T-cell (primary cell): Measurements from ENCODE around the gene MS4A4A. TPM values are rescaled to one million over a fixed set of nuclear protein-coding genes. Genes with fewer than 3 reads are reported as not detected.

Experiments
- ATAC-seq, 4 experiments: fragments of 200-7000 bp in 3 of 4; fragments of 150-1000 bp in 1 of 4; cut with Tn5 transposase; replicated peaks in 1 of 4; 1 replicate in 3 of 4; 2 replicates in 1 of 4; pipeline ENCODE4 v1.10.0; 2021; ENCODE audit warnings: moderate library complexity in 3 of 4, mild to moderate bottlenecking in 2 of 4, moderate number of reproducible peaks in 1 of 4
- CTCF ChIA-PET, 2 donors: fragments of 300-600 bp; sonication (Branson Sonifier 250); formaldehyde crosslinking; loops; one replicate each; lab custom pipeline; 2022; ENCODE audit warnings: antibody characterized with exemption in 2 of 2; lab: Charles Lee
- POLR2A ChIA-PET, 2 donors: fragments of 300-600 bp; sonication (Branson Sonifier 250); formaldehyde crosslinking; loops; one replicate each; lab custom pipeline; 2022; ENCODE audit warnings: antibody characterized with exemption in 2 of 2; lab: Charles Lee
- DNase-seq, 35 experiments: peaks; one replicate each; pipeline versions ENCODE4 v3.0.0 to v3.0.0-alpha.2; 2013 to 2023
- H3K27ac ChIP-seq: one replicate; pipeline ENCODE4 v1.5.1; 2013; ENCODE audit warnings: low read length
- H3K27me3 ChIP-seq, 2 experiments: replicated peaks in 1 of 2; 1 replicate in 1 of 2; 2 replicates in 1 of 2; pipeline versions ENCODE4 v1.6.1 to v1.7.0; 2013; ENCODE audit warnings: low read length in 1 of 2, mixed read lengths in 1 of 2; ENCODE audit not compliant: control insufficient read depth in 2 of 2, insufficient read depth in 2 of 2; ENCODE audit errors: extremely low read depth in 1 of 2
- H3K36me3 ChIP-seq, 2 donors: 1 replicate in 1 of 2; 2 replicates in 1 of 2; pipeline versions ENCODE4 v1.6.1 to v1.7.0; 2013; ENCODE audit warnings: low read length in 1 of 2; ENCODE audit not compliant: control insufficient read depth in 2 of 2, insufficient read depth in 1 of 2; ENCODE audit errors: extremely low read depth in 1 of 2
- H3K4me1 ChIP-seq, 2 experiments: 1 replicate in 1 of 2; 2 replicates in 1 of 2; pipeline versions ENCODE4 v1.6.1 to v1.7.0; 2013; ENCODE audit warnings: low read length in 2 of 2, mixed read lengths in 1 of 2; ENCODE audit not compliant: insufficient read depth in 2 of 2, control insufficient read depth in 1 of 2; ENCODE audit errors: extremely low read depth in 1 of 2
- H3K4me3 ChIP-seq, 2 donors: 1 replicate in 1 of 2; 2 replicates in 1 of 2; pipeline versions ENCODE4 v1.5.1 to v1.7.0; 2013; ENCODE audit warnings: mild to moderate bottlenecking in 2 of 2, low read length in 1 of 2, moderate library complexity in 1 of 2; ENCODE audit not compliant: control insufficient read depth in 1 of 2; ENCODE audit errors: extremely low read depth in 1 of 2
- H3K9me3 ChIP-seq: 2 replicates; pipeline ENCODE4 v1.7.0; 2013
- H3K27ac Mint-ChIP-seq, 2 donors: one replicate each; pipeline ENCODE4 v1.8.0; 2020 to 2021; ENCODE audit warnings: mild to moderate bottlenecking in 2 of 2, mixed read lengths in 2 of 2
- H3K27me3 Mint-ChIP-seq, 2 donors: one replicate each; pipeline ENCODE4 v1.8.0; 2021 to 2022; ENCODE audit warnings: mixed read lengths in 2 of 2
- H3K36me3 Mint-ChIP-seq: one replicate; pipeline ENCODE4 v1.8.0; 2021; ENCODE audit warnings: mixed read lengths
- H3K4me1 Mint-ChIP-seq, 3 donors: one replicate each; pipeline ENCODE4 v1.8.0; 2020 to 2022; ENCODE audit warnings: mixed read lengths in 3 of 3, mild to moderate bottlenecking in 1 of 3
- H3K4me3 Mint-ChIP-seq, 3 donors: one replicate each; pipeline ENCODE4 v1.8.0; 2020 to 2022; ENCODE audit warnings: mild to moderate bottlenecking in 3 of 3, mixed read lengths in 3 of 3, moderate library complexity in 3 of 3
- H3K9me3 Mint-ChIP-seq, 3 donors: one replicate each; pipeline ENCODE4 v1.8.0; 2020 to 2022; ENCODE audit warnings: mixed read lengths in 3 of 3
- WGBS: methylation state at CpG from one replicate; pipeline ENCODE4 v1.1.5; 2013; ENCODE audit warnings: missing lambda C conversion rate; ENCODE audit not compliant: insufficient coverage; 5-methylcytosine and 5-hydroxymethylcytosine counted together
- total RNA-seq, 35 experiments: library from RNA in 6 of 35; stranded (reverse) in 6 of 35; fragments of 120-200 nt in 1 of 35; gene quantifications; one replicate each; pipeline versions ENCODE4 v1.2.1 to v1.2.4 and lab custom pipeline; 2013 to 2026

The MS4A4A gene
- total RNA-seq, 5 donors from 2014 or later (not counting 1 experiment from before 2014, with no cell fraction given) = 0.26 TPM; not detected in 4

GRCh38 chr11:60251485-60252212 lies 28.8 kb upstream of the MS4A4A start:
- H3K27me3 Mint-ChIP-seq = peaks cover 16 to 32% of the 10 kb centered on the region in 2 donors
- H3K9me3 Mint-ChIP-seq = peaks cover 0 to 9% (median 4%) of the 10 kb centered on the region in 3 donors
- ChIA-PET CTCF (interaction anchor here (0.6 to 1.2 kb wide), 4 partner anchors 13 to 478 kb away, joined by 3 to 9 read pairs (median 4); no protein-coding TSS in a partner anchor), POLR2A (no interaction called here)
- Histone ChIP-seq H3K4me3 (no peak overlapping the region), H3K36me3 (no peaks in the 10 kb centered on the region), H3K27me3 (peaks cover 0 to 16% of the 10 kb centered on the region in 2 experiments), H3K9me3 (no peaks in the 10 kb centered on the region), H3K27ac (no peak overlapping the region), H3K4me1 (no peaks in the 10 kb centered on the region)
- H3K27ac Mint-ChIP-seq = no peak overlapping the region
- no peaks in the 10 kb centered on the region for H3K36me3 Mint-ChIP-seq
- WGBS = 89% methylated on average over 1 of the region's 6 CpGs
- no peak overlapping the region for H3K4me3 Mint-ChIP-seq
- DNase-seq = peak in 6 of 35 experiments; percentile 4 to 23 (median 10)
- H3K4me1 Mint-ChIP-seq = no peaks in the 10 kb centered on the region
- ATAC-seq = no peak

GRCh38 chr11:60252213-60253108 lies 28.0 kb upstream of the MS4A4A start:
- no peak overlapping the region for H3K27ac Mint-ChIP-seq
- no peaks in the 10 kb centered on the region for H3K9me3 ChIP-seq

GRCh38 chr11:60257956-60258722 lies 22.3 kb upstream of the MS4A4A start:
- POLR2A ChIA-PET = no interaction called here
- Histone ChIP-seq H3K9me3 (no peaks in the 10 kb centered on the region), H3K27ac (no peak overlapping the region), H3K27me3 (peaks cover 0 to 12% of the 10 kb centered on the region in 2 experiments), H3K4me3 (no peak overlapping the region), H3K36me3 (no peaks in the 10 kb centered on the region), H3K4me1 (no peaks in the 10 kb centered on the region)
- no peak for ATAC-seq
- Mint-ChIP-seq H3K4me1 (no peaks in the 10 kb centered on the region), H3K9me3 (peaks cover 0 to 20% (median 4%) of the 10 kb centered on the region in 3 donors), H3K36me3 (no peaks in the 10 kb centered on the region), H3K27ac (no peak overlapping the region), H3K4me3 (no peak overlapping the region), H3K27me3 (peaks cover 2 to 22% of the 10 kb centered on the region in 2 donors)
- no peak for DNase-seq
- CTCF ChIA-PET = no interaction called here
- WGBS = no CpG with 5 or more reads among the region's 4 CpGs

More at GRCh38 chr11:60252213-60253108, 28.0 kb upstream of the MS4A4A start:
- Histone ChIP-seq H3K4me1 (no peaks in the 10 kb centered on the region), H3K27me3 (peaks cover 0 to 12% of the 10 kb centered on the region in 2 experiments), H3K36me3 (no peaks in the 10 kb centered on the region), H3K4me3 (no peak overlapping the region), H3K27ac (no peak overlapping the region)
- ATAC-seq (no peak), DNase-seq (no peak)
- POLR2A ChIA-PET = interaction anchor here in 1 of 2 donors (0.6 kb wide), 1 partner anchor 17 kb away, joined by 4 read pairs; no protein-coding TSS in a partner anchor
- no peaks in the 10 kb centered on the region for H3K36me3 Mint-ChIP-seq
- no peaks in the 10 kb centered on the region for H3K4me1 Mint-ChIP-seq
- CTCF ChIA-PET = no interaction called here
- WGBS = 88% methylated on average over 1 of the region's 2 CpGs
- H3K9me3 Mint-ChIP-seq = peaks cover 0 to 9% (median 4%) of the 10 kb centered on the region in 3 donors
- H3K4me3 Mint-ChIP-seq = no peak overlapping the region
- H3K27me3 Mint-ChIP-seq = peaks cover 16 to 30% of the 10 kb centered on the region in 2 donors

- H3K4me1 ChIP-seq = no peaks in the 10 kb centered on the region
- 100% methylated on average over 2 of the region's 4 CpGs for WGBS
- DNase-seq = no peak
- no peaks in the 10 kb centered on the region for H3K4me1 Mint-ChIP-seq
- H3K4me3 ChIP-seq = no peak overlapping the region
- H3K27ac Mint-ChIP-seq = no peak overlapping the region
- H3K4me3 Mint-ChIP-seq = no peak overlapping the region
- H3K27me3 Mint-ChIP-seq = peaks cover 0 to 14% of the 10 kb centered on the region in 2 donors
- H3K9me3 ChIP-seq = no peaks in the 10 kb centered on the region
- ATAC-seq = no peak
- CTCF ChIA-PET = no interaction called here
- no peak overlapping the region for H3K27ac ChIP-seq
- no peaks in the 10 kb centered on the region for H3K36me3 ChIP-seq
- no peaks in the 10 kb centered on the region for H3K27me3 ChIP-seq
- POLR2A ChIA-PET = no interaction called here
- H3K36me3 Mint-ChIP-seq = no peaks in the 10 kb centered on the region
- H3K9me3 Mint-ChIP-seq = peaks cover 0 to 11% (median 0%) of the 10 kb centered on the region in 3 donors
These were observed 19.5 kb upstream of the MS4A4A start for GRCh38 chr11:60261014-60261413.

GRCh38 chr11:60263402-60263801 lies 17.1 kb upstream of the MS4A4A start:
- no peaks in the 10 kb centered on the region for H3K4me1 ChIP-seq
- no peak for DNase-seq
- Mint-ChIP-seq H3K4me1 (no peaks in the 10 kb centered on the region), H3K36me3 (no peaks in the 10 kb centered on the region), H3K4me3 (no peak overlapping the region), H3K27ac (no peak overlapping the region), H3K27me3 (peaks cover 0 to 13% of the 10 kb centered on the region in 2 donors), H3K9me3 (peaks cover 0 to 11% (median 0%) of the 10 kb centered on the region in 3 donors)
- H3K27ac ChIP-seq = no peak overlapping the region
- no peaks in the 10 kb centered on the region for H3K36me3 ChIP-seq
- H3K27me3 ChIP-seq = no peaks in the 10 kb centered on the region
- ChIA-PET POLR2A (no interaction called here), CTCF (interaction anchor here in 1 of 2 donors (0.5 kb wide), 1 partner anchor 1029 kb away, joined by 3 read pairs; no protein-coding TSS in a partner anchor)
- no peak overlapping the region for H3K4me3 ChIP-seq
- H3K9me3 ChIP-seq = no peaks in the 10 kb centered on the region
- 92% methylated on average over 2 of the region's 4 CpGs for WGBS
- no peak for ATAC-seq
